HEK293 (cell line): ENCODE results near the gene CCDC78.

Experiments
- CTCF ChIA-PET: fragments of 350-600 bp; formaldehyde crosslinking; extraction: SDS; loops from one replicate; lab custom pipeline; 2021; ENCODE audit warnings: antibody characterized with exemption; lab: Yijun Ruan, JAX
- POLR2A ChIA-PET: fragments of 300-600 bp; formaldehyde crosslinking; extraction: SDS; loops from one replicate; lab custom pipeline; 2020; ENCODE audit warnings: antibody characterized with exemption, inconsistent platforms; lab: Yijun Ruan, JAX
- H3K27ac ChIP-seq: fragments of 200-500 bp; sonication (Bioruptor generic); 2 replicates; pipeline ENCODE4 v1.5.1; 2014; ENCODE audit warnings: low read depth, low read length, control low read depth, inconsistent platforms; ENCODE audit errors: extremely low read depth
- H3K36me3 ChIP-seq, 2 experiments: fragments of 200-500 bp in 1 of 2; sonication (Bioruptor generic) in 1 of 2; 1 replicate in 1 of 2; 2 replicates in 1 of 2; pipeline ENCODE4 v1.5.1; 2014 to 2017; ENCODE audit warnings: inconsistent platforms in 2 of 2, low read length in 2 of 2; ENCODE audit not compliant: control insufficient read depth in 2 of 2, insufficient read depth in 1 of 2
- H3K4me1 ChIP-seq: fragments of 200-500 bp; sonication (Bioruptor generic); 2 replicates; pipeline ENCODE4 v1.5.1; 2014; ENCODE audit warnings: mild to moderate bottlenecking, low read length, inconsistent platforms; ENCODE audit not compliant: control insufficient read depth, insufficient read depth
- H3K4me3 ChIP-seq: 2 replicates; pipeline ENCODE4 v1.5.1; 2011; ENCODE audit warnings: low read depth, mild to moderate bottlenecking, control low read depth, low read length, moderate library complexity
- H3K9me3 ChIP-seq: fragments of 200-500 bp; sonication (Bioruptor generic); 2 replicates; pipeline ENCODE4 v1.5.1; 2014; ENCODE audit warnings: low read depth, low read length, inconsistent platforms; ENCODE audit not compliant: control insufficient read depth, insufficient read depth
- BCL11A ChIP-seq: fragments of 450-650 bp; formaldehyde crosslinking; IDR thresholded peaks from 2 replicates; pipeline ENCODE4 v1.5.1; 2016; ENCODE audit warnings: low read depth, missing biosample characterization, missing genetic modification characterization
- KLF7 ChIP-seq: fragments of 450-650 bp; formaldehyde crosslinking; IDR thresholded peaks from 2 replicates; pipeline ENCODE4 v1.5.1; 2016; ENCODE audit warnings: missing biosample characterization, missing genetic modification characterization, borderline replicate concordance
- ZNF248 ChIP-seq: fragments of 450-650 bp; formaldehyde crosslinking; IDR thresholded peaks from 2 replicates; pipeline ENCODE4 v1.5.1; 2017; ENCODE audit warnings: missing biosample characterization, missing genetic modification characterization
- ZNF341 ChIP-seq: fragments of 450-650 bp; formaldehyde crosslinking; IDR thresholded peaks from 2 replicates; pipeline ENCODE4; 2016; ENCODE audit warnings: low read depth, missing biosample characterization, missing genetic modification characterization
- ZNF544 ChIP-seq: fragments of 450-650 bp; formaldehyde crosslinking; IDR thresholded peaks from 2 replicates; pipeline ENCODE4 v1.5.0; 2017; ENCODE audit warnings: missing biosample characterization, missing genetic modification characterization
- ZNF660 ChIP-seq: fragments of 450-650 bp; IDR thresholded peaks from 2 replicates; pipeline ENCODE4 v1.5.1; 2018; ENCODE audit warnings: missing biosample characterization, mild to moderate bottlenecking, missing genetic modification characterization
- ZNF664 ChIP-seq: fragments of 450-650 bp; formaldehyde crosslinking; IDR thresholded peaks from 2 replicates; pipeline ENCODE4 v1.5.1; 2016; ENCODE audit warnings: missing biosample characterization, missing genetic modification characterization
- ZNF670 ChIP-seq: fragments of 450-650 bp; formaldehyde crosslinking; IDR thresholded peaks from 2 replicates; pipeline ENCODE4 v1.5.1; 2016; ENCODE audit warnings: missing biosample characterization, missing genetic modification characterization, low read depth
- TF ChIP-seq, protein P1 (sequence below): fragments of 450-650 bp; formaldehyde crosslinking; IDR thresholded peaks from 2 replicates; pipeline ENCODE4 v1.5.1; 2016; ENCODE audit warnings: missing biosample characterization, missing genetic modification characterization
- TF ChIP-seq, protein P2 (sequence below): fragments of 450-650 bp; formaldehyde crosslinking; IDR thresholded peaks from 2 replicates; pipeline ENCODE4 v1.5.1; 2016; ENCODE audit warnings: missing biosample characterization, missing genetic modification characterization
- TF ChIP-seq, protein P3 (sequence below): fragments of 450-650 bp; formaldehyde crosslinking; IDR thresholded peaks from 2 replicates; pipeline ENCODE4 v1.5.1; 2017; ENCODE audit warnings: missing biosample characterization, missing genetic modification characterization
- TF ChIP-seq, protein P4 (sequence below): fragments of 450-650 bp; formaldehyde crosslinking; IDR thresholded peaks from 2 replicates; pipeline ENCODE4 v1.5.0; 2017; ENCODE audit warnings: missing biosample characterization, missing genetic modification characterization, borderline replicate concordance
- TF ChIP-seq, protein P5 (sequence below): fragments of 450-650 bp; formaldehyde crosslinking; IDR thresholded peaks from 2 replicates; pipeline ENCODE4 v1.5.1; 2016; ENCODE audit warnings: missing biosample characterization, missing genetic modification characterization
- TF ChIP-seq, protein P6 (sequence below): fragments of 450-650 bp; formaldehyde crosslinking; IDR thresholded peaks from 2 replicates; pipeline ENCODE4 v1.5.1; 2016; ENCODE audit warnings: missing biosample characterization, missing genetic modification characterization
- TF ChIP-seq, protein P7 (sequence below): fragments of 450-650 bp; formaldehyde crosslinking; IDR thresholded peaks from 2 replicates; pipeline ENCODE4 v1.5.1; 2016; ENCODE audit warnings: missing biosample characterization, missing genetic modification characterization

CCDC78 gene

DNA sequence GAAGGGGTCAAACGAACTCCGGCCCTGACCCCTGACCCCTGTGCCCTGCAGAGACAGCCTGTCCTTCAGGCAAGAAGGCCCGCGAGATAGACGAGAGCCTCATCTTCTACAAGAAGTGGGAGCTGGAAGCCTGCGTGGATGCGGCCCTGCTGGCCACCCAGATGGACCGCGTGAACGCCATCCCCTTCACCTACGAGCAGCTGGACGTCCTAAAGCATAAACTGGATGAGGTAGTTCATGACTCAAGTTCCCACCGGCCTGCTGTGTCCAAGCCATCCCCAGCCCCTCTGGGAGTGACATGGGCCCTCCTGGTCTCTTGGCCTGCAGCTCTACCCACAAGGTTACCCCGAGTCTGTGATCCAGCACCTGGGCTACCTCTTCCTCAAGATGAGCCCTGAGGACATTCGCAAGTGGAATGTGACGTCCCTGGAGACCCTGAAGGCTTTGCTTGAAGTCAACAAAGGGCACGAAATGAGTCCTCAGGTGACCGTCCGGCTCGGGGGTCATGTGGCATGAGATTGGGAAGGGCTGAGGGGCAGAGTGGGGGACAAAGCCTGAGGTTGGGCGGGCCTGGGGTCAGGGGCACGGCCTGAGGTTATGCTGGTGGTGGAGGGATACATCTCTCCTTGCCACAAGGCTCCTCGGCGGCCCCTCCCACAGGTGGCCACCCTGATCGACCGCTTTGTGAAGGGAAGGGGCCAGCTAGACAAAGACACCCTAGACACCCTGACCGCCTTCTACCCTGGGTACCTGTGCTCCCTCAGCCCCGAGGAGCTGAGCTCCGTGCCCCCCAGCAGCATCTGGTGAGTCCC, 40.0 kb upstream of the CCDC78 start (continued):
- TF ChIP-seq, protein P1, sequence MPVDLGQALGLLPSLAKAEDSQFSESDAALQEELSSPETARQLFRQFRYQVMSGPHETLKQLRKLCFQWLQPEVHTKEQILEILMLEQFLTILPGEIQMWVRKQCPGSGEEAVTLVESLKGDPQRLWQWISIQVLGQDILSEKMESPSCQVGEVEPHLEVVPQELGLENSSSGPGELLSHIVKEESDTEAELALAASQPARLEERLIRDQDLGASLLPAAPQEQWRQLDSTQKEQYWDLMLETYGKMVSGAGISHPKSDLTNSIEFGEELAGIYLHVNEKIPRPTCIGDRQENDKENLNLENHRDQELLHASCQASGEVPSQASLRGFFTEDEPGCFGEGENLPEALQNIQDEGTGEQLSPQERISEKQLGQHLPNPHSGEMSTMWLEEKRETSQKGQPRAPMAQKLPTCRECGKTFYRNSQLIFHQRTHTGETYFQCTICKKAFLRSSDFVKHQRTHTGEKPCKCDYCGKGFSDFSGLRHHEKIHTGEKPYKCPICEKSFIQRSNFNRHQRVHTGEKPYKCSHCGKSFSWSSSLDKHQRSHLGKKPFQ, result no peak
- TF ChIP-seq, protein P2, sequence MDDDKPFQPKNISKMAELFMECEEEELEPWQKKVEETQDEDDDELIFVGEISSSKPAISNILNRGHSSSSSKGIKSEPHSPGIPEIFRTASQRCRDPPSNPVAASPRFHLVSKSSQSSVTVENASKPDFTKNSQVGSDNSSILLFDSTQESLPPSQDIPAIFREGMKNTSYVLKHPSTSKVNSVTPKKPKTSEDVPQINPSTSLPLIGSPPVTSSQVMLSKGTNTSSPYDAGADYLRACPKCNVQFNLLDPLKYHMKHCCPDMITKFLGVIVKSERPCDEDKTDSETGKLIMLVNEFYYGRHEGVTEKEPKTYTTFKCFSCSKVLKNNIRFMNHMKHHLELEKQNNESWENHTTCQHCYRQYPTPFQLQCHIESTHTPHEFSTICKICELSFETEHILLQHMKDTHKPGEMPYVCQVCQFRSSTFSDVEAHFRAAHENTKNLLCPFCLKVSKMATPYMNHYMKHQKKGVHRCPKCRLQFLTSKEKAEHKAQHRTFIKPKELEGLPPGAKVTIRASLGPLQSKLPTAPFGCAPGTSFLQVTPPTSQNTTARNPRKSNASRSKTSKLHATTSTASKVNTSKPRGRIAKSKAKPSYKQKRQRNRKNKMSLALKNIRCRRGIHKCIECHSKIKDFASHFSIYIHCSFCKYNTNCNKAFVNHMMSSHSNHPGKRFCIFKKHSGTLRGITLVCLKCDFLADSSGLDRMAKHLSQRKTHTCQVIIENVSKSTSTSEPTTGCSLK (tag by site-specific recombination), result no peak
- TF ChIP-seq ZNF670 (tag by site-specific recombination) (no peak), ZNF660 (tag by site-specific recombination) (no peak), ZNF544 (no peak), ZNF664 (tag by site-specific recombination) (no peak), BCL11A (no peak; the same call in 1 of the 2 replicates), ZNF341 (no peak), KLF7 (tag by site-specific recombination) (no peak)
- TF ChIP-seq, protein P3, sequence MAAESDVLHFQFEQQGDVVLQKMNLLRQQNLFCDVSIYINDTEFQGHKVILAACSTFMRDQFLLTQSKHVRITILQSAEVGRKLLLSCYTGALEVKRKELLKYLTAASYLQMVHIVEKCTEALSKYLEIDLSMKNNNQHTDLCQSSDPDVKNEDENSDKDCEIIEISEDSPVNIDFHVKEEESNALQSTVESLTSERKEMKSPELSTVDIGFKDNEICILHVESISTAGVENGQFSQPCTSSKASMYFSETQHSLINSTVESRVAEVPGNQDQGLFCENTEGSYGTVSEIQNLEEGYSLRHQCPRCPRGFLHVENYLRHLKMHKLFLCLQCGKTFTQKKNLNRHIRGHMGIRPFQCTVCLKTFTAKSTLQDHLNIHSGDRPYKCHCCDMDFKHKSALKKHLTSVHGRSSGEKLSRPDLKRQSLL (tag by site-specific recombination), result no peak
- TF ChIP-seq, protein P4, sequence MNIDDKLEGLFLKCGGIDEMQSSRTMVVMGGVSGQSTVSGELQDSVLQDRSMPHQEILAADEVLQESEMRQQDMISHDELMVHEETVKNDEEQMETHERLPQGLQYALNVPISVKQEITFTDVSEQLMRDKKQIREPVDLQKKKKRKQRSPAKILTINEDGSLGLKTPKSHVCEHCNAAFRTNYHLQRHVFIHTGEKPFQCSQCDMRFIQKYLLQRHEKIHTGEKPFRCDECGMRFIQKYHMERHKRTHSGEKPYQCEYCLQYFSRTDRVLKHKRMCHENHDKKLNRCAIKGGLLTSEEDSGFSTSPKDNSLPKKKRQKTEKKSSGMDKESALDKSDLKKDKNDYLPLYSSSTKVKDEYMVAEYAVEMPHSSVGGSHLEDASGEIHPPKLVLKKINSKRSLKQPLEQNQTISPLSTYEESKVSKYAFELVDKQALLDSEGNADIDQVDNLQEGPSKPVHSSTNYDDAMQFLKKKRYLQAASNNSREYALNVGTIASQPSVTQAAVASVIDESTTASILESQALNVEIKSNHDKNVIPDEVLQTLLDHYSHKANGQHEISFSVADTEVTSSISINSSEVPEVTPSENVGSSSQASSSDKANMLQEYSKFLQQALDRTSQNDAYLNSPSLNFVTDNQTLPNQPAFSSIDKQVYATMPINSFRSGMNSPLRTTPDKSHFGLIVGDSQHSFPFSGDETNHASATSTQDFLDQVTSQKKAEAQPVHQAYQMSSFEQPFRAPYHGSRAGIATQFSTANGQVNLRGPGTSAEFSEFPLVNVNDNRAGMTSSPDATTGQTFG (tag by site-specific recombination), result no peak
- TF ChIP-seq, protein P5, sequence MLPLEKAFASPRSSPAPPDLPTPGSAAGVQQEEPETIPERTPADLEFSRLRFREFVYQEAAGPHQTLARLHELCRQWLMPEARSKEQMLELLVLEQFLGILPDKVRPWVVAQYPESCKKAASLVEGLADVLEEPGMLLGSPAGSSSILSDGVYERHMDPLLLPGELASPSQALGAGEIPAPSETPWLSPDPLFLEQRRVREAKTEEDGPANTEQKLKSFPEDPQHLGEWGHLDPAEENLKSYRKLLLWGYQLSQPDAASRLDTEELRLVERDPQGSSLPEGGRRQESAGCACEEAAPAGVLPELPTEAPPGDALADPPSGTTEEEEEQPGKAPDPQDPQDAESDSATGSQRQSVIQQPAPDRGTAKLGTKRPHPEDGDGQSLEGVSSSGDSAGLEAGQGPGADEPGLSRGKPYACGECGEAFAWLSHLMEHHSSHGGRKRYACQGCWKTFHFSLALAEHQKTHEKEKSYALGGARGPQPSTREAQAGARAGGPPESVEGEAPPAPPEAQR (tag by site-specific recombination), result no peak
- TF ChIP-seq, protein P6, sequence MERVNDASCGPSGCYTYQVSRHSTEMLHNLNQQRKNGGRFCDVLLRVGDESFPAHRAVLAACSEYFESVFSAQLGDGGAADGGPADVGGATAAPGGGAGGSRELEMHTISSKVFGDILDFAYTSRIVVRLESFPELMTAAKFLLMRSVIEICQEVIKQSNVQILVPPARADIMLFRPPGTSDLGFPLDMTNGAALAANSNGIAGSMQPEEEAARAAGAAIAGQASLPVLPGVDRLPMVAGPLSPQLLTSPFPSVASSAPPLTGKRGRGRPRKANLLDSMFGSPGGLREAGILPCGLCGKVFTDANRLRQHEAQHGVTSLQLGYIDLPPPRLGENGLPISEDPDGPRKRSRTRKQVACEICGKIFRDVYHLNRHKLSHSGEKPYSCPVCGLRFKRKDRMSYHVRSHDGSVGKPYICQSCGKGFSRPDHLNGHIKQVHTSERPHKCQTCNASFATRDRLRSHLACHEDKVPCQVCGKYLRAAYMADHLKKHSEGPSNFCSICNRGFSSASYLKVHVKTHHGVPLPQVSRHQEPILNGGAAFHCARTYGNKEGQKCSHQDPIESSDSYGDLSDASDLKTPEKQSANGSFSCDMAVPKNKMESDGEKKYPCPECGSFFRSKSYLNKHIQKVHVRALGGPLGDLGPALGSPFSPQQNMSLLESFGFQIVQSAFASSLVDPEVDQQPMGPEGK (tag by site-specific recombination), result no peak

DNA sequence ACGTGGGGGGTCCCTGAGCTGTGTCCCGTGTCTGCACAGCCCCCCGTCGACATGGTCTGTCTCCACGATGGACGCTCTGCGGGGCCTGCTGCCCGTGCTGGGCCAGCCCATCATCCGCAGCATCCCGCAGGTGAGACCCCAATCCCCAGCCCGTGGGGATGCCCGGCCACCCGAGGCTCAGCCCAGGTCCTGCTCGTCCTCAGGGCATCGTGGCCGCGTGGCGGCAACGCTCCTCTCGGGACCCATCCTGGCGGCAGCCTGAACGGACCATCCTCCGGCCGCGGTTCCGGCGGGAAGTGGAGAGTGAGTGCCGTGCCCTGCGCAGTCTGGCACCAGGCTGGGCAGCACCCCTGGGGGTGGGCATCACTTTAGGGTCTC, 39.2 kb upstream of the CCDC78 start:
- ChIA-PET POLR2A (no interaction called here), CTCF (no interaction called here)
- H3K27ac ChIP-seq, result no peak overlapping the region
- no peak for TF ChIP-seq ZNF248 (tag by site-specific recombination)
- TF ChIP-seq, protein P7, sequence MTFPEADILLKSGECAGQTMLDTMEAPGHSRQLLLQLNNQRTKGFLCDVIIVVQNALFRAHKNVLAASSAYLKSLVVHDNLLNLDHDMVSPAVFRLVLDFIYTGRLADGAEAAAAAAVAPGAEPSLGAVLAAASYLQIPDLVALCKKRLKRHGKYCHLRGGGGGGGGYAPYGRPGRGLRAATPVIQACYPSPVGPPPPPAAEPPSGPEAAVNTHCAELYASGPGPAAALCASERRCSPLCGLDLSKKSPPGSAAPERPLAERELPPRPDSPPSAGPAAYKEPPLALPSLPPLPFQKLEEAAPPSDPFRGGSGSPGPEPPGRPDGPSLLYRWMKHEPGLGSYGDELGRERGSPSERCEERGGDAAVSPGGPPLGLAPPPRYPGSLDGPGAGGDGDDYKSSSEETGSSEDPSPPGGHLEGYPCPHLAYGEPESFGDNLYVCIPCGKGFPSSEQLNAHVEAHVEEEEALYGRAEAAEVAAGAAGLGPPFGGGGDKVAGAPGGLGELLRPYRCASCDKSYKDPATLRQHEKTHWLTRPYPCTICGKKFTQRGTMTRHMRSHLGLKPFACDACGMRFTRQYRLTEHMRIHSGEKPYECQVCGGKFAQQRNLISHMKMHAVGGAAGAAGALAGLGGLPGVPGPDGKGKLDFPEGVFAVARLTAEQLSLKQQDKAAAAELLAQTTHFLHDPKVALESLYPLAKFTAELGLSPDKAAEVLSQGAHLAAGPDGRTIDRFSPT (tag by site-specific recombination), result peak; percentile 47; the same call in 1 of the 2 replicates
- H3K36me3 ChIP-seq, result no peaks in the 10 kb centered on the region
- no peaks in the 10 kb centered on the region for H3K9me3 ChIP-seq
- H3K4me3 ChIP-seq, result no peak overlapping the region
- no peaks in the 10 kb centered on the region for H3K4me1 ChIP-seq
